Superior temporal gyrus (tissue), 1 donor: ENCODE results near the gene NINJ2.
"Not testable (repeated sequence)": the region's sequence is repeated elsewhere in the genome, so short reads cannot be mapped to it uniquely, and the experiment has no call there.

ENCODE experiments used
- DNase-seq: peaks from one replicate; pipeline ENCODE4 v3.0.0-alpha.2; 2016; ENCODE audit errors: extremely low spot score

NINJ2 gene

GRCh38 chr12:641321-641720, 21.9 kb downstream of the NINJ2 start:
- not testable (repeated sequence) for DNase-seq

- DNase-seq = no peak
These were observed 22.5 kb downstream of the NINJ2 start for GRCh38 chr12:640773-641172.

GRCh38 chr12:639988-640387, 23.3 kb downstream of the NINJ2 start:
- DNase-seq = no peak

GRCh38 chr12:639566-639965, 23.7 kb downstream of the NINJ2 start:
- DNase-seq = no peak

- DNase-seq = no peak
These were observed 24.2 kb downstream of the NINJ2 start for GRCh38 chr12:638953-639557.

GRCh38 chr12:636632-637031, 26.6 kb downstream of the NINJ2 start:
- no peak for DNase-seq

- no peak for DNase-seq
These were observed 29.5 kb downstream of the NINJ2 start for GRCh38 chr12:633731-634130.

- DNase-seq = no peak
These were observed 31.0 kb downstream of the NINJ2 start for GRCh38 chr12:632102-632696.

GRCh38 chr12:630656-631632, 32.3 kb downstream of the NINJ2 start:
- DNase-seq = no peak

GRCh38 chr12:628742-629078, 34.5 kb downstream of the NINJ2 start:
- DNase-seq = not testable (repeated sequence)

- DNase-seq = no peak
These were observed 35.1 kb downstream of the NINJ2 start for GRCh38 chr12:627863-628741.

- no peak for DNase-seq
These were observed 36.0 kb downstream of the NINJ2 start for GRCh38 chr12:627285-627684.

- DNase-seq = no peak
These were observed 37.2 kb downstream of the NINJ2 start for GRCh38 chr12:625998-626397.

GRCh38 chr12:623865-624372, 39.3 kb downstream of the NINJ2 start:
- DNase-seq = no peak

GRCh38 chr12:623172-623864, 39.9 kb downstream of the NINJ2 start:
- DNase-seq = no peak

- peak; percentile 9 for DNase-seq
These were observed 40.8 kb downstream of the NINJ2 start for GRCh38 chr12:622416-622815.

- no peak for DNase-seq
These were observed 43.9 kb downstream of the NINJ2 start for GRCh38 chr12:619346-619745.

- DNase-seq = no peak
These were observed 44.6 kb downstream of the NINJ2 start for GRCh38 chr12:618605-619004.

- no peak for DNase-seq
These were observed 45.8 kb downstream of the NINJ2 start for GRCh38 chr12:617304-617915.

GRCh38 chr12:615620-616019, 47.6 kb downstream of the NINJ2 start:
- DNase-seq = no peak
